H9 (cell line): ENCODE data around the gene LMLN. TPM values are rescaled to one million over a fixed set of nuclear protein-coding genes. Genes with fewer than 3 reads are reported as not detected.

Experiments used
- DNase-seq: peaks from one replicate; pipeline ENCODE4 v3.0.0-alpha.2; 2017
- H2AFZ ChIP-seq: one replicate; pipeline ENCODE4 v1.6.1; 2013; ENCODE audit warnings: mild to moderate bottlenecking, low read length, control low read depth, moderate library complexity
- H2AK5ac ChIP-seq: 2 replicates; pipeline ENCODE4 v1.6.1; 2013; ENCODE audit warnings: low read length, control low read depth, mixed read lengths; ENCODE audit not compliant: insufficient read length
- H2BK120ac ChIP-seq: one replicate; pipeline ENCODE4 v1.6.1; 2013; ENCODE audit warnings: low read depth, mild to moderate bottlenecking, low read length, control low read depth, inconsistent platforms; ENCODE audit not compliant: poor library complexity, severe bottlenecking
- H2BK12ac ChIP-seq: 2 replicates; pipeline ENCODE4 v1.6.1; 2013; ENCODE audit warnings: low read length, control low read depth, mixed read lengths, low read depth; ENCODE audit not compliant: insufficient read length
- H2BK15ac ChIP-seq: 2 replicates; pipeline ENCODE4 v1.6.1; 2013; ENCODE audit warnings: low read depth, low read length, control low read depth
- H2BK20ac ChIP-seq: one replicate; pipeline ENCODE4 v1.6.1; 2013; ENCODE audit warnings: low read depth, mild to moderate bottlenecking, low read length, control low read depth, inconsistent platforms; ENCODE audit not compliant: poor library complexity, severe bottlenecking
- H2BK5ac ChIP-seq: 2 replicates; pipeline ENCODE4 v1.6.1; 2013; ENCODE audit warnings: low read length, control low read depth, mixed read lengths; ENCODE audit not compliant: insufficient read length
- H3K14ac ChIP-seq: 2 replicates; pipeline ENCODE4 v1.6.1; 2013; ENCODE audit warnings: low read length, control low read depth; ENCODE audit not compliant: insufficient read depth
- H3K18ac ChIP-seq: 2 replicates; pipeline ENCODE4 v1.6.1; 2013; ENCODE audit warnings: low read depth, mild to moderate bottlenecking, mixed read lengths, low read length, control low read depth; ENCODE audit not compliant: insufficient read length
- H3K23ac ChIP-seq: 2 replicates; pipeline ENCODE4 v1.6.1; 2013; ENCODE audit warnings: low read length, control low read depth, mixed read lengths, low read depth; ENCODE audit not compliant: insufficient read length
- H3K23me2 ChIP-seq: 2 replicates; pipeline ENCODE4 v1.6.1; 2013; ENCODE audit warnings: low read depth, mild to moderate bottlenecking, mixed read lengths, low read length, control low read depth; ENCODE audit not compliant: insufficient read length, poor library complexity, severe bottlenecking
- H3K27ac ChIP-seq: 2 replicates; pipeline ENCODE4 v1.5.1; 2013; ENCODE audit warnings: low read length, control low read depth, mixed read lengths, low read depth; ENCODE audit not compliant: insufficient read length
- H3K27me3 ChIP-seq: 2 replicates; pipeline ENCODE4 v1.6.1; 2013; ENCODE audit warnings: low read length, control low read depth, inconsistent platforms; ENCODE audit not compliant: insufficient read depth
- H3K4ac ChIP-seq: 2 replicates; pipeline ENCODE4 v1.6.1; 2013; ENCODE audit warnings: low read depth, mild to moderate bottlenecking, control low read depth, inconsistent platforms, low read length, moderate library complexity
- H3K4me1 ChIP-seq: 2 replicates; pipeline ENCODE4 v1.6.1; 2013; ENCODE audit warnings: low read length, control low read depth, inconsistent platforms; ENCODE audit not compliant: insufficient read depth
- H3K4me2 ChIP-seq: 2 replicates; pipeline ENCODE4 v1.6.1; 2013; ENCODE audit warnings: low read length, control low read depth, mixed read lengths; ENCODE audit not compliant: insufficient read length, insufficient read depth
- H3K56ac ChIP-seq: 2 replicates; pipeline ENCODE4 v1.6.1; 2013; ENCODE audit warnings: low read depth, mild to moderate bottlenecking, mixed read lengths, low read length, control low read depth; ENCODE audit not compliant: insufficient read length
- H3K79me1 ChIP-seq: 2 replicates; pipeline ENCODE4 v1.6.1; 2013; ENCODE audit warnings: low read depth, mild to moderate bottlenecking, moderate library complexity, low read length, control low read depth, inconsistent platforms; ENCODE audit not compliant: insufficient read depth, poor library complexity, severe bottlenecking
- H3K79me2 ChIP-seq: 2 replicates; pipeline ENCODE4 v1.6.1; 2013; ENCODE audit warnings: low read length, control low read depth, inconsistent platforms; ENCODE audit not compliant: insufficient read depth
- H3K9ac ChIP-seq: 2 replicates; pipeline ENCODE4 v1.6.1; 2013; ENCODE audit warnings: low read length, control low read depth, mixed read lengths; ENCODE audit not compliant: insufficient read length; ENCODE audit errors: extremely low read depth
- H3K9me3 ChIP-seq: one replicate; pipeline ENCODE4 v1.6.1; 2013; ENCODE audit warnings: low read depth, low read length, inconsistent platforms; ENCODE audit not compliant: control insufficient read depth
- H3T11ph ChIP-seq: one replicate; pipeline ENCODE4 v1.6.1; 2013; ENCODE audit warnings: mild to moderate bottlenecking, low read length, control low read depth, inconsistent platforms
- H4K20me1 ChIP-seq: one replicate; pipeline ENCODE4 v1.6.1; 2013; ENCODE audit not compliant: control insufficient read depth, insufficient read length, insufficient read depth
- H4K5ac ChIP-seq: 2 replicates; pipeline ENCODE4 v1.6.1; 2013; ENCODE audit warnings: low read depth, mild to moderate bottlenecking, mixed read lengths, low read length, control low read depth; ENCODE audit not compliant: insufficient read length
- H4K8ac ChIP-seq: replicated peaks from 2 replicates; pipeline ENCODE4 v1.6.1; 2013; ENCODE audit warnings: low read length, control low read depth, mixed read lengths, low read depth; ENCODE audit not compliant: insufficient read length
- H4K91ac ChIP-seq: 2 replicates; pipeline ENCODE4 v1.6.1; 2013; ENCODE audit warnings: low read depth, mild to moderate bottlenecking, moderate library complexity, mixed read lengths, low read length, control low read depth; ENCODE audit not compliant: insufficient read length
- H3K27ac Mint-ChIP-seq, 3 experiments: 2 replicates in 2 of 3; 3 replicates in 1 of 3; pipeline ENCODE4 v1.8.0; 2020 to 2021; ENCODE audit warnings: mixed read lengths in 3 of 3, mild to moderate bottlenecking in 1 of 3, moderate library complexity in 1 of 3
- H3K27me3 Mint-ChIP-seq: 2 replicates; pipeline ENCODE4 v1.8.0; 2021; ENCODE audit warnings: low read depth, mild to moderate bottlenecking, moderate library complexity, mixed read lengths
- H3K36me3 Mint-ChIP-seq, 3 experiments: 2 replicates in 2 of 3; 3 replicates in 1 of 3; pipeline ENCODE4 v1.8.0; 2020 to 2021; ENCODE audit warnings: low read depth in 3 of 3, mixed read lengths in 3 of 3; ENCODE audit not compliant: insufficient read depth in 1 of 3
- H3K4me1 Mint-ChIP-seq, 2 experiments: 2 replicates each; pipeline ENCODE4 v1.8.0; 2020; ENCODE audit warnings: mixed read lengths in 2 of 2
- H3K4me3 Mint-ChIP-seq, 2 experiments: 2 replicates in 1 of 2; 3 replicates in 1 of 2; pipeline ENCODE4 v1.8.0; 2020 to 2021; ENCODE audit warnings: mild to moderate bottlenecking in 2 of 2, mixed read lengths in 2 of 2, moderate library complexity in 1 of 2
- H3K9me3 Mint-ChIP-seq, 2 experiments: 2 replicates in 1 of 2; 3 replicates in 1 of 2; pipeline ENCODE4 v1.8.0; 2020; ENCODE audit warnings: mild to moderate bottlenecking in 2 of 2, mixed read lengths in 2 of 2, moderate library complexity in 1 of 2
- WGBS: extraction: QIAGEN DNeasy Blood & Tissue Kit; methylation state at CpG from one replicate; pipeline ENCODE4 v1.1.7; 2013; ENCODE audit warnings: missing lambda C conversion rate, low lambda C conversion rate, mixed read lengths; ENCODE audit not compliant: insufficient read length; ENCODE audit errors: extremely low coverage; 5-methylcytosine and 5-hydroxymethylcytosine counted together
- total RNA-seq: library from RNA; stranded (reverse); gene quantifications from 2 replicates; pipeline ENCODE4 v1.2.1, GENCODE V29; 2021
- TF ChIP-seq, protein P1 (sequence below): fragments of 200-600 bp; sonication (generic); conservative IDR thresholded peaks from 3 replicates; pipeline ENCODE4 v1.8.0; 2021; ENCODE audit warnings: antibody characterized with exemption, mild to moderate bottlenecking

LMLN gene
- total RNA-seq, 1 experiment from 2014 or later: 3.8 TPM

DNA sequence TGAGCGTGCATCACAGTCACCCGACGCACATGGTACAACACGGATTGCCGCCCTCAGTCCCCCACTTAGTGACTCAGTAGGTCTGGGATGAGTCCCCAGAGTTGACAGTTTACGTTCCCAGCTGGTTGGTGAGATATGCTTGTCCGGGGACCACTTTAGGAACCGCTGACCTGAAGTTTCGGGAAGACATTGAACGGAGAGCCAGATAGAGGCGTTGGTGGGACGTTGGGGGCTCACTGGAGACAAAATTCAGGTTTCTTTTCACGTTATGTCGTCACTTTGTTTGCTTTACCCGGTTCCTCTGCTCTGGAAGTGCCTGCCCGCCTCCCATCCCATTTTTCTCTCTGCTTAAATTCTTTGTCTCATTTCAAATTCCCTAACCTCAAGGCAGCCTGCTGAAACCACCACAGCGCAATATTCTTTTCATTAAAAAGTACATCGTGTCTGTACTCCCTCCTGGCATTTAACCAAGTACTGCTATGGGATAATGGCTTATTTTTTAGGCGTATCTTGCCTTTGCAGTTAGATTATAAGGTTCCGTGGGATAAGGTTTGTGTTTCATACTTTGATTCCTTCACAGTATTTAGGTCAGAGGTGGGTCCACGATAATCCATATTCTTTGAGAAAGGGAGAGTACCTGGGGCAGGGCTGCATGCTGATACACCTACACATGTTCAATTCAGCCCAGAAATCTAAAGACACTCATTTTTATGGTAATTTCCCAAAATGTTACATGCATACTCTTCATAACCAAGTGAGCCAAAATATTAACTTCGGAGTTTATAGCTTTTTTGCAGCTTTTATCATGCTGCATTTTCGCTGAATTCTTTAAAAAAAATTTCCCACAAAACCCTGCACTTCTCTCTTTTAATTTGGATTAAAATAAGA is 921 bp downstream of the LMLN start:
- WGBS: no CpG with 5 or more reads among the region's 23 CpGs
- H3T11ph ChIP-seq: no peak overlapping the region

More for the DNA sequence above, 921 bp downstream of the LMLN start:
- no peaks in the 10 kb centered on the region; a peak in 1 of 5 replicates for H3K9me3 Mint-ChIP-seq
- Histone ChIP-seq H3K79me2 (no peaks in the 10 kb centered on the region), H4K8ac (no peak overlapping the region), H3K18ac (no peak overlapping the region), H3K79me1 (no peaks in the 10 kb centered on the region), H3K23me2 (peaks cover 7% of the 10 kb centered on the region), H3K4me1 (peaks cover 2% of the 10 kb centered on the region; the same call in 1 of the 2 replicates), H2BK12ac (no peak overlapping the region), H4K20me1 (no peaks in the 10 kb centered on the region), H2BK15ac (no peak overlapping the region), H3K4ac (no peak overlapping the region), H2BK5ac (no peak overlapping the region), H3K14ac (peak overlapping the region; percentile 39; the same call in 1 of the 2 replicates), H3K27ac (no peak overlapping the region), H3K4me2 (peak overlapping the region; percentile 95), H4K91ac (no peak overlapping the region), H3K56ac (no peak overlapping the region), H3K23ac (no peak overlapping the region), H3K9me3 (no peaks in the 10 kb centered on the region), H2BK20ac (no peak overlapping the region), H3K27me3 (no peaks in the 10 kb centered on the region), H2AK5ac (no peak overlapping the region), H2BK120ac (no peak overlapping the region), H3K9ac (peak overlapping the region; percentile 36), H2AFZ (no peak overlapping the region), H4K5ac (no peak overlapping the region)
- H3K4me3 Mint-ChIP-seq: peak overlapping the region; percentile 84 to 91
- H3K36me3 Mint-ChIP-seq: peaks cover 0 to 10% (median 10%) of the 10 kb centered on the region in 3 experiments; a peak in 5 of 7 replicates
- peaks cover 13% of the 10 kb centered on the region for H3K27me3 Mint-ChIP-seq
- peaks cover 18 to 27% of the 10 kb centered on the region in 2 experiments for H3K4me1 Mint-ChIP-seq
- peak overlapping the region in 1 of 3 experiments; percentile 86; a peak in 2 of 7 replicates for H3K27ac Mint-ChIP-seq
- TF ChIP-seq, protein P1, sequence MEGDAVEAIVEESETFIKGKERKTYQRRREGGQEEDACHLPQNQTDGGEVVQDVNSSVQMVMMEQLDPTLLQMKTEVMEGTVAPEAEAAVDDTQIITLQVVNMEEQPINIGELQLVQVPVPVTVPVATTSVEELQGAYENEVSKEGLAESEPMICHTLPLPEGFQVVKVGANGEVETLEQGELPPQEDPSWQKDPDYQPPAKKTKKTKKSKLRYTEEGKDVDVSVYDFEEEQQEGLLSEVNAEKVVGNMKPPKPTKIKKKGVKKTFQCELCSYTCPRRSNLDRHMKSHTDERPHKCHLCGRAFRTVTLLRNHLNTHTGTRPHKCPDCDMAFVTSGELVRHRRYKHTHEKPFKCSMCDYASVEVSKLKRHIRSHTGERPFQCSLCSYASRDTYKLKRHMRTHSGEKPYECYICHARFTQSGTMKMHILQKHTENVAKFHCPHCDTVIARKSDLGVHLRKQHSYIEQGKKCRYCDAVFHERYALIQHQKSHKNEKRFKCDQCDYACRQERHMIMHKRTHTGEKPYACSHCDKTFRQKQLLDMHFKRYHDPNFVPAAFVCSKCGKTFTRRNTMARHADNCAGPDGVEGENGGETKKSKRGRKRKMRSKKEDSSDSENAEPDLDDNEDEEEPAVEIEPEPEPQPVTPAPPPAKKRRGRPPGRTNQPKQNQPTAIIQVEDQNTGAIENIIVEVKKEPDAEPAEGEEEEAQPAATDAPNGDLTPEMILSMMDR: no peak
- DNase-seq: no peak
